Astrocyte (in vitro differentiated cells and primary cell): ENCODE data around the gene SHQ1.

ENCODE experiments used
- EZH2 ChIP-seq: IDR thresholded peaks from 2 replicates; pipeline ENCODE4 v1.6.1; 2012; ENCODE audit warnings: mild to moderate bottlenecking, low read length, inconsistent platforms; ENCODE audit not compliant: insufficient read depth
- TF ChIP-seq, protein P1 (sequence below): IDR thresholded peaks from 2 replicates; pipeline ENCODE4 v1.5.1; 2011; ENCODE audit warnings: low read depth, mild to moderate bottlenecking, inconsistent platforms, low read length, moderate library complexity; ENCODE audit not compliant: insufficient read depth

DNA sequence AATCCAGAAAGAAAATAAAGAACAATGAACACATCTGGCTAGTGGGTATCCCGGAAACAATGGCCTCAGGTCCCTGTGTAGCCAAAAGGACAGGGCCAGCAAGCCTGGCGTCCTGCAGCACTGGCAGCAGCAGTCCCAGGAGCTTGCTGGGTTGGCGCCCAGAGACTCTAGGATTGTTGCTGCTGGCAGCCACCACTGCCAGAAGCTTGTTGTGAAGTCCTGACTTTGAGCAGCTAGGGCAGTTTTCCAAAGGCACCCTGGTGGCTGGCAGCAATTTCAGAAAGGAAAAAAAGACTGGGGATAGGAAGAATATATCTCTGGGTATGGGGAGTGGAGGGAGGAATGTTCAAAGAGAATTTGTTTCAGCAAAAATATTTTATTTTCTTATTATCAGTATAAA lies 11.3 kb downstream of the SHQ1 start:
- TF ChIP-seq, protein P1, sequence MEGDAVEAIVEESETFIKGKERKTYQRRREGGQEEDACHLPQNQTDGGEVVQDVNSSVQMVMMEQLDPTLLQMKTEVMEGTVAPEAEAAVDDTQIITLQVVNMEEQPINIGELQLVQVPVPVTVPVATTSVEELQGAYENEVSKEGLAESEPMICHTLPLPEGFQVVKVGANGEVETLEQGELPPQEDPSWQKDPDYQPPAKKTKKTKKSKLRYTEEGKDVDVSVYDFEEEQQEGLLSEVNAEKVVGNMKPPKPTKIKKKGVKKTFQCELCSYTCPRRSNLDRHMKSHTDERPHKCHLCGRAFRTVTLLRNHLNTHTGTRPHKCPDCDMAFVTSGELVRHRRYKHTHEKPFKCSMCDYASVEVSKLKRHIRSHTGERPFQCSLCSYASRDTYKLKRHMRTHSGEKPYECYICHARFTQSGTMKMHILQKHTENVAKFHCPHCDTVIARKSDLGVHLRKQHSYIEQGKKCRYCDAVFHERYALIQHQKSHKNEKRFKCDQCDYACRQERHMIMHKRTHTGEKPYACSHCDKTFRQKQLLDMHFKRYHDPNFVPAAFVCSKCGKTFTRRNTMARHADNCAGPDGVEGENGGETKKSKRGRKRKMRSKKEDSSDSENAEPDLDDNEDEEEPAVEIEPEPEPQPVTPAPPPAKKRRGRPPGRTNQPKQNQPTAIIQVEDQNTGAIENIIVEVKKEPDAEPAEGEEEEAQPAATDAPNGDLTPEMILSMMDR = no peak
- no peak for TF ChIP-seq EZH2
